Astrocyte (in vitro differentiated cells and primary cell): ENCODE results near the gene SREK1IP1. TPM values are rescaled to one million over a fixed set of nuclear protein-coding genes. Genes with fewer than 3 reads are reported as not detected.
"Not testable (repeated sequence)": the region's sequence is repeated elsewhere in the genome, so short reads cannot be mapped to it uniquely, and the experiment has no call there.

Experiments used
- DNase-seq: peaks from one replicate; pipeline ENCODE4 v3.0.0-alpha.2; 2010; ENCODE audit warnings: low read depth
- FAIRE-seq: peaks from 2 replicates; lab custom pipeline; 2011; peaks lifted over from hg19 to GRCh38; lab: Jason Lieb, UNC
- H2AFZ ChIP-seq: 2 replicates; pipeline ENCODE4 v1.6.0; 2012; ENCODE audit warnings: low read depth, low read length, inconsistent platforms
- H3K27ac ChIP-seq: 2 replicates; pipeline ENCODE4 v1.5.1; 2011; ENCODE audit warnings: low read depth, low read length, inconsistent platforms
- H3K27me3 ChIP-seq: 2 replicates; pipeline ENCODE4 v1.6.0; 2011; ENCODE audit warnings: low read length, inconsistent platforms; ENCODE audit not compliant: insufficient read depth
- H3K36me3 ChIP-seq: 2 replicates; pipeline ENCODE4 v1.5.1; 2011; ENCODE audit warnings: low read length, inconsistent platforms; ENCODE audit not compliant: insufficient read depth
- H3K4me1 ChIP-seq: 2 replicates; pipeline ENCODE4 v1.5.1; 2011; ENCODE audit warnings: low read length, inconsistent platforms; ENCODE audit not compliant: insufficient read depth
- H3K4me2 ChIP-seq: 2 replicates; pipeline ENCODE4 v1.6.0; 2012; ENCODE audit warnings: low read length, inconsistent platforms
- H3K4me3 ChIP-seq: 2 replicates; pipeline ENCODE4 v1.5.1; 2011; ENCODE audit warnings: low read depth, mild to moderate bottlenecking, low read length, inconsistent platforms; ENCODE audit not compliant: insufficient read depth
- H3K79me2 ChIP-seq: 2 replicates; pipeline ENCODE4 v1.6.0; 2012; ENCODE audit warnings: mild to moderate bottlenecking, low read length, inconsistent platforms; ENCODE audit not compliant: insufficient read depth
- H3K9ac ChIP-seq: 2 replicates; pipeline ENCODE4 v1.6.0; 2012; ENCODE audit warnings: mild to moderate bottlenecking, low read length, inconsistent platforms
- H3K9me3 ChIP-seq: 2 replicates; pipeline ENCODE4 v1.5.1; 2012; ENCODE audit warnings: low read depth, mild to moderate bottlenecking, low read length, inconsistent platforms; ENCODE audit not compliant: insufficient read depth
- H4K20me1 ChIP-seq: 2 replicates; pipeline ENCODE4 v1.6.0; 2012; ENCODE audit warnings: low read length, inconsistent platforms; ENCODE audit not compliant: insufficient read depth
- H3K27ac Mint-ChIP-seq: one replicate; pipeline ENCODE4 v1.8.0; 2021; ENCODE audit warnings: mild to moderate bottlenecking, mixed read lengths; ENCODE audit not compliant: unreplicated experiment
- H3K27me3 Mint-ChIP-seq: one replicate; pipeline ENCODE4 v1.8.0; 2021; ENCODE audit warnings: low read depth, mixed read lengths; ENCODE audit not compliant: unreplicated experiment
- H3K36me3 Mint-ChIP-seq: one replicate; pipeline ENCODE4 v1.8.0; 2021; ENCODE audit warnings: low read depth, mixed read lengths; ENCODE audit not compliant: unreplicated experiment
- H3K4me1 Mint-ChIP-seq: one replicate; pipeline ENCODE4 v1.8.0; 2021; ENCODE audit warnings: low read depth, mixed read lengths; ENCODE audit not compliant: unreplicated experiment
- H3K4me3 Mint-ChIP-seq: one replicate; pipeline ENCODE4 v1.8.0; 2021; ENCODE audit warnings: mild to moderate bottlenecking, moderate library complexity, mixed read lengths; ENCODE audit not compliant: unreplicated experiment
- H3K9me3 Mint-ChIP-seq: one replicate; pipeline ENCODE4 v1.8.0; 2021; ENCODE audit warnings: mild to moderate bottlenecking, mixed read lengths; ENCODE audit not compliant: unreplicated experiment
- CTCF ChIP-seq: IDR thresholded peaks from 2 replicates; pipeline ENCODE4 v1.5.1; 2011; ENCODE audit warnings: low read depth, mild to moderate bottlenecking, inconsistent platforms, low read length, moderate library complexity; ENCODE audit not compliant: insufficient read depth
- EZH2 ChIP-seq: IDR thresholded peaks from 2 replicates; pipeline ENCODE4 v1.6.1; 2012; ENCODE audit warnings: mild to moderate bottlenecking, low read length, inconsistent platforms; ENCODE audit not compliant: insufficient read depth
- total RNA-seq: library from RNA; stranded (reverse); gene quantifications from 2 replicates; pipeline ENCODE4 v1.2.1, GENCODE V29; 2021

Gene SREK1IP1
- total RNA-seq, 1 donor from 2014 or later = 27.3 TPM

- H3K36me3 Mint-ChIP-seq = no peaks in the 10 kb centered on the region
- no peak overlapping the region for H3K4me2 ChIP-seq
- FAIRE-seq (no peak), DNase-seq (no peak)
- H3K36me3 ChIP-seq = no peaks in the 10 kb centered on the region
- H3K9me3 ChIP-seq = no peaks in the 10 kb centered on the region
- H3K27me3 Mint-ChIP-seq = no peaks in the 10 kb centered on the region
- no peak overlapping the region for H3K9ac ChIP-seq
- H3K4me1 ChIP-seq = no peaks in the 10 kb centered on the region
- H3K4me3 ChIP-seq = no peak overlapping the region
- H3K27ac ChIP-seq = no peak overlapping the region
- H3K27ac Mint-ChIP-seq = no peak overlapping the region
- H3K27me3 ChIP-seq = no peaks in the 10 kb centered on the region
- H3K4me1 Mint-ChIP-seq = peaks cover 2% of the 10 kb centered on the region
- no peaks in the 10 kb centered on the region for H4K20me1 ChIP-seq
- H3K79me2 ChIP-seq = no peaks in the 10 kb centered on the region
- no peak overlapping the region for H3K4me3 Mint-ChIP-seq
- no peak overlapping the region for H2AFZ ChIP-seq
- H3K9me3 Mint-ChIP-seq = no peaks in the 10 kb centered on the region
- TF ChIP-seq EZH2 = no peak
- no peak for TF ChIP-seq CTCF
These were observed 61.3 kb downstream of the SREK1IP1 start for GRCh38 chr5:64707191-64707590.

- not testable (repeated sequence) for H3K36me3 ChIP-seq, H3K9me3 ChIP-seq, H3K79me2 ChIP-seq, H3K4me3 Mint-ChIP-seq, H3K27me3 ChIP-seq, FAIRE-seq, H3K4me3 ChIP-seq, H3K4me2 ChIP-seq, H4K20me1 ChIP-seq, H3K36me3 Mint-ChIP-seq, H3K27ac Mint-ChIP-seq, H3K4me1 Mint-ChIP-seq, H3K27me3 Mint-ChIP-seq, DNase-seq, H2AFZ ChIP-seq, H3K27ac ChIP-seq, H3K9me3 Mint-ChIP-seq, H3K4me1 ChIP-seq, H3K9ac ChIP-seq
These were observed 62.4 kb downstream of the SREK1IP1 start for GRCh38 chr5:64706074-64706473.

- H2AFZ ChIP-seq = no peak overlapping the region
- DNase-seq = no peak
- Mint-ChIP-seq H3K4me1 (no peaks in the 10 kb centered on the region), H3K27ac (no peak overlapping the region), H3K9me3 (peaks cover 9% of the 10 kb centered on the region), H3K27me3 (no peaks in the 10 kb centered on the region), H3K4me3 (no peak overlapping the region), H3K36me3 (no peaks in the 10 kb centered on the region)
- no peak overlapping the region for H3K27ac ChIP-seq
- no peaks in the 10 kb centered on the region for H3K9me3 ChIP-seq
- no peak for FAIRE-seq
- H3K79me2 ChIP-seq = no peaks in the 10 kb centered on the region
- H4K20me1 ChIP-seq = no peaks in the 10 kb centered on the region
- H3K4me3 ChIP-seq = no peak overlapping the region
- H3K36me3 ChIP-seq = no peaks in the 10 kb centered on the region
- TF ChIP-seq CTCF = no peak
- no peak for TF ChIP-seq EZH2
- no peak overlapping the region for H3K4me2 ChIP-seq
- H3K4me1 ChIP-seq = no peaks in the 10 kb centered on the region
- no peak overlapping the region for H3K9ac ChIP-seq
- H3K27me3 ChIP-seq = no peaks in the 10 kb centered on the region
These were observed 67.7 kb downstream of the SREK1IP1 start for GRCh38 chr5:64700765-64701164.

- not testable (repeated sequence) for H3K36me3 Mint-ChIP-seq, H2AFZ ChIP-seq, H3K27ac Mint-ChIP-seq, H4K20me1 ChIP-seq, H3K27ac ChIP-seq, H3K4me3 ChIP-seq, H3K36me3 ChIP-seq, H3K9me3 Mint-ChIP-seq, H3K9me3 ChIP-seq, FAIRE-seq, DNase-seq, H3K79me2 ChIP-seq, H3K4me2 ChIP-seq, H3K4me1 Mint-ChIP-seq, H3K4me1 ChIP-seq, H3K27me3 Mint-ChIP-seq, H3K4me3 Mint-ChIP-seq, H3K9ac ChIP-seq
- H3K27me3 ChIP-seq = peaks cover 12% of the 10 kb centered on the region
These were observed 72.1 kb downstream of the SREK1IP1 start for GRCh38 chr5:64696414-64696813.
